HEK293 (cell line): ENCODE data around the gene GALE.

Experiments
- ATF2 ChIP-seq: fragments of 450-650 bp; formaldehyde crosslinking; IDR thresholded peaks from 2 replicates; pipeline ENCODE4 v1.5.1; 2016; ENCODE audit warnings: missing biosample characterization, missing genetic modification characterization, low read depth
- BCL11B ChIP-seq: fragments of 450-650 bp; formaldehyde crosslinking; IDR thresholded peaks from 2 replicates; pipeline ENCODE4 v1.5.1; 2016; ENCODE audit warnings: low read depth, missing biosample characterization, missing genetic modification characterization
- GLIS2 ChIP-seq: fragments of 450-650 bp; formaldehyde crosslinking; IDR thresholded peaks from 2 replicates; pipeline ENCODE4 v1.5.1; 2016; ENCODE audit warnings: missing biosample characterization, missing genetic modification characterization
- HOXD13 ChIP-seq: sonication (generic); formaldehyde crosslinking; IDR thresholded peaks from 2 replicates; pipeline ENCODE4 v1.8.0; 2022; ENCODE audit warnings: missing genetic modification reagents, borderline replicate concordance
- MYNN ChIP-seq: fragments of 450-650 bp; formaldehyde crosslinking; IDR thresholded peaks from 2 replicates; pipeline ENCODE4 v1.5.1; 2016; ENCODE audit warnings: missing biosample characterization, missing genetic modification characterization, borderline replicate concordance
- MZF1 ChIP-seq: fragments of 450-650 bp; formaldehyde crosslinking; IDR thresholded peaks from 2 replicates; pipeline ENCODE4 v1.5.1; 2017; ENCODE audit warnings: missing biosample characterization, missing genetic modification characterization, borderline replicate concordance
- PATZ1 ChIP-seq: fragments of 450-650 bp; formaldehyde crosslinking; IDR thresholded peaks from 2 replicates; pipeline ENCODE4 v1.5.1; 2016; ENCODE audit warnings: missing biosample characterization, missing genetic modification characterization
- SALL2 ChIP-seq: fragments of 450-650 bp; formaldehyde crosslinking; IDR thresholded peaks from 2 replicates; pipeline ENCODE4 v1.5.0; 2017; ENCODE audit warnings: missing biosample characterization, mild to moderate bottlenecking, missing genetic modification characterization, borderline replicate concordance
- SP7 ChIP-seq: fragments of 450-650 bp; formaldehyde crosslinking; IDR thresholded peaks from 2 replicates; pipeline ENCODE4 v1.5.1; 2016; ENCODE audit warnings: missing biosample characterization, missing genetic modification characterization
- ZBTB10 ChIP-seq: fragments of 450-650 bp; formaldehyde crosslinking; IDR thresholded peaks from 2 replicates; pipeline ENCODE4 v1.5.1; 2016; ENCODE audit warnings: missing biosample characterization, missing genetic modification characterization
- ZBTB44 ChIP-seq: fragments of 450-650 bp; IDR thresholded peaks from 2 replicates; pipeline ENCODE4 v1.5.1; 2018; ENCODE audit warnings: missing biosample characterization, mild to moderate bottlenecking, missing genetic modification characterization
- ZFP37 ChIP-seq: fragments of 450-650 bp; formaldehyde crosslinking; IDR thresholded peaks from 2 replicates; pipeline ENCODE4 v1.5.1; 2016; ENCODE audit warnings: missing biosample characterization, missing genetic modification characterization
- ZNF18 ChIP-seq: fragments of 450-650 bp; formaldehyde crosslinking; IDR thresholded peaks from 2 replicates; pipeline ENCODE4 v1.5.1; 2016; ENCODE audit warnings: missing biosample characterization, missing genetic modification characterization
- ZNF239 ChIP-seq: fragments of 450-650 bp; formaldehyde crosslinking; IDR thresholded peaks from 2 replicates; pipeline ENCODE4 v1.5.1; 2016; ENCODE audit warnings: missing biosample characterization, missing genetic modification characterization
- ZNF280D ChIP-seq: fragments of 450-650 bp; formaldehyde crosslinking; IDR thresholded peaks from 2 replicates; pipeline ENCODE4 v1.5.1; 2016; ENCODE audit warnings: missing biosample characterization, missing genetic modification characterization
- ZNF335 ChIP-seq: fragments of 450-650 bp; formaldehyde crosslinking; conservative IDR thresholded peaks from 2 replicates; pipeline ENCODE4 v1.5.1; 2016; ENCODE audit warnings: missing biosample characterization, missing genetic modification characterization
- ZNF404 ChIP-seq: fragments of 450-650 bp; formaldehyde crosslinking; IDR thresholded peaks from 2 replicates; pipeline ENCODE4 v1.5.1; 2017; ENCODE audit warnings: missing biosample characterization, missing genetic modification characterization
- ZNF501 ChIP-seq: fragments of 450-650 bp; formaldehyde crosslinking; IDR thresholded peaks from 2 replicates; pipeline ENCODE4 v1.5.1; 2016; ENCODE audit warnings: missing biosample characterization, missing genetic modification characterization
- ZNF555 ChIP-seq: fragments of 450-650 bp; formaldehyde crosslinking; conservative IDR thresholded peaks from 2 replicates; pipeline ENCODE4 v1.5.1; 2017; ENCODE audit warnings: missing biosample characterization, mild to moderate bottlenecking, missing genetic modification characterization, inconsistent platforms
- ZNF585B ChIP-seq: fragments of 450-650 bp; formaldehyde crosslinking; IDR thresholded peaks from 2 replicates; pipeline ENCODE4 v1.5.1; 2016; ENCODE audit warnings: missing biosample characterization, missing genetic modification characterization
- ZNF600 ChIP-seq: fragments of 450-650 bp; formaldehyde crosslinking; IDR thresholded peaks from 2 replicates; pipeline ENCODE4 v1.5.1; 2016; ENCODE audit warnings: missing biosample characterization, missing genetic modification characterization
- ZNF626 ChIP-seq: fragments of 450-650 bp; sonication (Bioruptor Pico); formaldehyde crosslinking; IDR thresholded peaks from 2 replicates; pipeline ENCODE4 v1.5.1; 2018; ENCODE audit warnings: missing biosample characterization, missing genetic modification characterization, inconsistent platforms
- ZNF654 ChIP-seq: fragments of 450-650 bp; formaldehyde crosslinking; IDR thresholded peaks from 2 replicates; pipeline ENCODE4 v1.5.1; 2016; ENCODE audit warnings: low read depth, missing biosample characterization, missing genetic modification characterization
- ZNF692 ChIP-seq: fragments of 450-650 bp; formaldehyde crosslinking; IDR thresholded peaks from 2 replicates; pipeline ENCODE4 v1.5.1; 2016; ENCODE audit warnings: missing biosample characterization, missing genetic modification characterization
- ZNF76 ChIP-seq: fragments of 450-650 bp; formaldehyde crosslinking; IDR thresholded peaks from 2 replicates; pipeline ENCODE4; 2016; ENCODE audit warnings: low read depth, missing biosample characterization, missing genetic modification characterization, borderline replicate concordance
- ZNF791 ChIP-seq: fragments of 450-650 bp; formaldehyde crosslinking; IDR thresholded peaks from 2 replicates; pipeline ENCODE4 v1.5.1; 2016; ENCODE audit warnings: missing biosample characterization, missing genetic modification characterization

GALE gene

GRCh38 chr1:23791516-23792047 lies 9.0 kb downstream of the GALE start (continued):
- TF ChIP-seq ATF2 (tag by site-specific recombination) (no peak), ZNF654 (no peak), HOXD13 (CRISPR knock-in tag) (no peak), MYNN (tag by site-specific recombination) (no peak), PATZ1 (peak; percentile 58), ZNF501 (tag by site-specific recombination) (0 out of 2 replicates have a peak, but pooled peaks have one; percentile 49), ZNF404 (no peak), ZNF585B (tag by site-specific recombination) (no peak), BCL11B (tag by site-specific recombination) (no peak; the same call in 1 of the 2 replicates), GLIS2 (tag by site-specific recombination) (peak; percentile 31), ZNF600 (tag by site-specific recombination) (peak; percentile 77), SP7 (tag by site-specific recombination) (0 out of 2 replicates have a peak, but pooled peaks have one; percentile 10), ZFP37 (no peak), ZNF791 (no peak), ZNF18 (no peak), ZNF335 (tag by site-specific recombination) (peak; percentile 49; the same call in 1 of the 2 replicates), ZNF280D (tag by site-specific recombination) (no peak), ZNF76 (tag by site-specific recombination) (no peak), ZNF555 (tag by site-specific recombination) (no peak), ZNF626 (tag by site-specific recombination) (no peak), SALL2 (tag by site-specific recombination) (no peak), ZNF692 (no peak), ZBTB44 (tag by site-specific recombination) (no peak), ZNF239 (tag by site-specific recombination) (no peak), MZF1 (tag by site-specific recombination) (no peak), ZBTB10 (tag by site-specific recombination) (peak; percentile 88)
